Breast epithelium (tissue), 3 donors: Measurements from ENCODE around the gene ZNF341.

Source experiments
- CTCF ChIP-seq, 3 donors: fragments of 450-650 bp; IDR thresholded peaks; one replicate each; pipeline ENCODE4 v1.5.1; 2016 to 2017; ENCODE audit warnings: antibody characterized with exemption in 3 of 3, mild to moderate bottlenecking in 3 of 3, moderate library complexity in 3 of 3
- POLR2A ChIP-seq: fragments of 450-650 bp; IDR thresholded peaks from one replicate; pipeline ENCODE4 v1.6.1; 2016; ENCODE audit warnings: antibody characterized with exemption, mild to moderate bottlenecking, moderate library complexity

GRCh38 chr20:33689493-33689892 lies 42.3 kb upstream of the ZNF341 start:
- TF ChIP-seq CTCF (IDR thresholded peaks at IDR 0.05), result no peak
- no peak for TF ChIP-seq POLR2A
